KOPT-K1 (cell line): ENCODE results near the gene MED14.
"Not testable (repeated sequence)": the region's sequence is repeated elsewhere in the genome, so short reads cannot be mapped to it uniquely, and the experiment has no call there.

Experiments used
- H3K27ac ChIP-seq: fragments of 200-600 bp; sonication (generic); 2 replicates; pipeline ENCODE4 v1.5.1; 2016; ENCODE audit warnings: antibody characterized with exemption, mild to moderate bottlenecking, low read depth, low read length; ENCODE audit not compliant: poor library complexity, severe bottlenecking
- H3K36me3 ChIP-seq: fragments of 200-600 bp; sonication (generic); 2 replicates; pipeline ENCODE4 v1.5.1; 2017; ENCODE audit warnings: antibody characterized with exemption, mild to moderate bottlenecking, low read length, moderate library complexity; ENCODE audit not compliant: insufficient read depth
- H3K9me3 ChIP-seq: fragments of 200-600 bp; sonication (generic); 2 replicates; pipeline ENCODE4 v1.5.1; 2017; ENCODE audit warnings: antibody characterized with exemption, low read length, mild to moderate bottlenecking; ENCODE audit not compliant: insufficient read depth, poor library complexity, severe bottlenecking

MED14 gene

GRCh38 chrX:40735325-40736169 is at the start of gene MED14:
Gene MED14 (minus strand): TSS chrX:40735542. CDS start chrX:40735412, 130 bp downstream.
- peak within 1 kb of the TSS; percentile 84 for H3K27ac ChIP-seq
- H3K9me3 ChIP-seq: no peaks in the 10 kb centered on the region
- 0 out of 2 replicates have a peak, but pooled peaks cover 7% of the 10 kb centered on the region for H3K36me3 ChIP-seq

- Histone ChIP-seq H3K36me3 (no peaks in the 10 kb centered on the region), H3K27ac (no peak overlapping the region), H3K9me3 (no peaks in the 10 kb centered on the region)
Observed at GRCh38 chrX:40784516-40785151, 49.3 kb upstream of the MED14 start.

GRCh38 chrX:40782644-40783259 is 47.4 kb upstream of the MED14 start:
- not testable (repeated sequence) for H3K9me3 ChIP-seq, H3K36me3 ChIP-seq, H3K27ac ChIP-seq

GRCh38 chrX:40780951-40781350 is 45.6 kb upstream of the MED14 start:
- no peaks in the 10 kb centered on the region for H3K9me3 ChIP-seq
- H3K27ac ChIP-seq: no peak overlapping the region
- H3K36me3 ChIP-seq: no peaks in the 10 kb centered on the region

- H3K9me3 ChIP-seq: no peaks in the 10 kb centered on the region
- H3K27ac ChIP-seq: no peak overlapping the region
- H3K36me3 ChIP-seq: no peaks in the 10 kb centered on the region
Observed at GRCh38 chrX:40780082-40780481, 44.7 kb upstream of the MED14 start.

GRCh38 chrX:40778861-40779575 is 43.7 kb upstream of the MED14 start:
- H3K27ac ChIP-seq: no peak overlapping the region
- no peaks in the 10 kb centered on the region for H3K36me3 ChIP-seq
- H3K9me3 ChIP-seq: no peaks in the 10 kb centered on the region

- Histone ChIP-seq H3K9me3 (no peaks in the 10 kb centered on the region), H3K27ac (no peak overlapping the region), H3K36me3 (no peaks in the 10 kb centered on the region)
Observed at GRCh38 chrX:40773809-40774208, 38.5 kb upstream of the MED14 start.

GRCh38 chrX:40773188-40773587 is 37.8 kb upstream of the MED14 start:
- Histone ChIP-seq H3K36me3 (no peaks in the 10 kb centered on the region), H3K9me3 (no peaks in the 10 kb centered on the region), H3K27ac (no peak overlapping the region)

GRCh38 chrX:40772290-40772689 is 36.9 kb upstream of the MED14 start:
- H3K36me3 ChIP-seq: no peaks in the 10 kb centered on the region
- H3K9me3 ChIP-seq: no peaks in the 10 kb centered on the region
- H3K27ac ChIP-seq: no peak overlapping the region

GRCh38 chrX:40761762-40762161 is 26.4 kb upstream of the MED14 start:
- H3K36me3 ChIP-seq: no peaks in the 10 kb centered on the region
- no peak overlapping the region for H3K27ac ChIP-seq
- no peaks in the 10 kb centered on the region for H3K9me3 ChIP-seq

- H3K27ac ChIP-seq: no peak overlapping the region
- H3K36me3 ChIP-seq: no peaks in the 10 kb centered on the region
- no peaks in the 10 kb centered on the region for H3K9me3 ChIP-seq
Observed at GRCh38 chrX:40759374-40759773, 24.0 kb upstream of the MED14 start.

GRCh38 chrX:40757058-40757457 is 21.7 kb upstream of the MED14 start:
- Histone ChIP-seq H3K27ac (no peak overlapping the region), H3K36me3 (no peaks in the 10 kb centered on the region), H3K9me3 (peaks cover 3% of the 10 kb centered on the region)

- no peak overlapping the region for H3K27ac ChIP-seq
- H3K9me3 ChIP-seq: peaks cover 6% of the 10 kb centered on the region
- H3K36me3 ChIP-seq: no peaks in the 10 kb centered on the region
Observed at GRCh38 chrX:40755291-40756249, 20.2 kb upstream of the MED14 start.
